Muscle of back (tissue), 11 donors: ENCODE measurements around the gene OR2T27. TPM values are rescaled to one million over a fixed set of nuclear protein-coding genes. Genes with fewer than 3 reads are reported as not detected.
A peak's percentile ranks its signal among the peaks of the same experiment; 100 is the strongest.
"Not testable (repeated sequence)": the region's sequence is repeated elsewhere in the genome, so short reads cannot be mapped to it uniquely, and the experiment has no call there.

ENCODE experiments used
- DNase-seq, 3 donors: peaks; one replicate each; pipeline versions ENCODE4 v3.0.0 to v3.0.0-alpha.2; 2013
- polyA plus RNA-seq, 10 donors: library from polyadenylated mRNA; unstranded; fragments of 120-200 nt; gene quantifications; one replicate each; pipeline ENCODE4 v1.2.1, GENCODE V29; 2013; ENCODE audit not compliant: insufficient read length in 10 of 10

Gene OR2T27
- polyA plus RNA-seq, 10 donors: not detected

DNA sequence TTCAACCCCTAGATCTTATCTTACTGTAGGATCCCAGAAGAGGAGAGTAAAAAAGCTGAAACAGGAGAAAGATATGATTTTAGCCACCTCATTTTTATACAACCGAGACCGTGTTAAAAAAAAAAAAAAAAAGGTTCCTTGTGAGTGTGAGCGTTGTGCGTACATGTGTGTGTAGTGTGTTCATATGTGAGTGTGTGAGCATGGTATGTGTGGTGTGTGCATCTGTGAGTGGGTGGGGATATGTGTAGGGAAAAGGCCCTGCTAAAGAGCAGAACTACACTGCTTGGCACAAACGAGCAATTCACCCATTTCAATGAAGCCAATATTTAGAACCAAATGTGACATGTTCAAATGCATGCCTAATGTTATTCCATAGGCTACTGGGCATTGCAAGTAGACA, 13.7 kb downstream of the OR2T27 start:
- not testable (repeated sequence) for DNase-seq

GRCh38 chr1:248640906-248641305, 14.4 kb downstream of the OR2T27 start:
- DNase-seq: not testable (repeated sequence)

- DNase-seq: not testable (repeated sequence)
These were observed 15.7 kb downstream of the OR2T27 start for GRCh38 chr1:248639652-248640051.

DNA sequence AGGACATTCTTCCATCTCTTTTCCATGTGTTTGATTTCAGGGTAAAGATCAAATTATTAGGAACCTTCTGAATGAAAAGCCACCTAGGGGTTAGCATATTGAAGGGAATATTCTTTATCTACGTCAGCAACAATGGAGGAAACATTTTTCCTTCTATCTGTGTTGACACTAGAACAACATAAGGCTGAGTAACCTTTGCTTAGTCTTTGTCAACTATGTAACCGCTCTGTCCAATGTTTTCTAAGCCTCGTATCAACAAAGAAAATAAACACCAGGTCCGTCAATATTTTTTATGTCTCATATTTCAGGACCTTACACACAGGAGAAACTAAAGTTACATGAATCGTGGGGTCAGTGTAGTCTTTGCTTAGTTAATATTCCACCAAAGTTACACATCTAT, 18.7 kb downstream of the OR2T27 start:
- not testable (repeated sequence) for DNase-seq

GRCh38 chr1:248634991-248635390, 20.3 kb downstream of the OR2T27 start, which contains the start of gene OR2T11:
OR2T11 (minus strand) TSS chr1:248635091; CDS start chr1:248627128, 7,963 bp downstream.
- not testable (repeated sequence) for DNase-seq

DNA sequence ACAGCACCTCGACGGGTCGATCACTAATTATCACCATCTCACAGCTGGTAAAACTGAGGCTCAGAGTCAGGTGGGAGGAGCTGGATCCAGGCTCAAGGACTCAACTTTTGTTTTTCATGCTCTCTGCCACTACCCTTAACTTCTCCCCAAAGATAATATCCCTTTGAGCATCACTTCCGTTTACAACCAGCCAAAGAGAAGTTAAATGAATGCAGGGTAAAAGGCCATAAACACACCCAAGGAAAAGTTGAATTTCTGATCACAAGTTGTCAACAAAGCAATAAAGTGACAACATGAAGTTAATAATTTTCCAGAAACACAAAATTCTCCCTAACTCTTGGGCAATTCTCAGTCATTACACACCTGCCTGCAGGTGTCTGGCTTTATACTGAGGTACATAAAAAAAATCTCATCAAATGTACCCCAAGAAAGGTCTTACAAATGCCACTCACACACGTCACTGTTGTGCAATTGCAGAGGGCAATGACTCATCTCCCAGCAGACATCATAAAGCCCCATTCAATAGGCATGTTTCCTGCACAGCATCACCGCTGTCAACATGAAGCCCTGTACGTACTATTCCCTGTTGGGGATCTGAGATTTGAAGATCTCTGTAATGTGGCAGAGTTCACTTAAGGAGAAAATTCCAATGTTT, 23.8 kb downstream of the OR2T27 start:
- no peak for DNase-seq

DNA sequence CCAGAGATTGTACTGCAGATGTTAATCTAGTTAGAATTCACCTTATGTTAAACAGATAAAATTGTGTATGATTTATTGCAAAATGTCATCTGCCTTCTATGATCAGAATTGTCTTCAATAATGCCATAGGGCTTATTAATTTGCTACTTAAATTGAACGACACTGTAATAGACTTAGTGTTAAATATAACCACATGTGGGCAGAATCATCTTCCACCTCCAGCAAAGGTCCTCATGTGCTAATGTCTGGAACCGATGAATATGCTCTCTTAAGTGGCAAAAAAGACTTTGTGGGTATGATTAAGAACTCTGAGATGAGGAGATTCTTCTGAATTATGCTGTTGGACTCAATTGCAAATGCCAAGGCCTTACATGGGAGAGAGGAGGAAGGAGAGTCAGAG, 24.8 kb downstream of the OR2T27 start:
- no peak for DNase-seq

DNA sequence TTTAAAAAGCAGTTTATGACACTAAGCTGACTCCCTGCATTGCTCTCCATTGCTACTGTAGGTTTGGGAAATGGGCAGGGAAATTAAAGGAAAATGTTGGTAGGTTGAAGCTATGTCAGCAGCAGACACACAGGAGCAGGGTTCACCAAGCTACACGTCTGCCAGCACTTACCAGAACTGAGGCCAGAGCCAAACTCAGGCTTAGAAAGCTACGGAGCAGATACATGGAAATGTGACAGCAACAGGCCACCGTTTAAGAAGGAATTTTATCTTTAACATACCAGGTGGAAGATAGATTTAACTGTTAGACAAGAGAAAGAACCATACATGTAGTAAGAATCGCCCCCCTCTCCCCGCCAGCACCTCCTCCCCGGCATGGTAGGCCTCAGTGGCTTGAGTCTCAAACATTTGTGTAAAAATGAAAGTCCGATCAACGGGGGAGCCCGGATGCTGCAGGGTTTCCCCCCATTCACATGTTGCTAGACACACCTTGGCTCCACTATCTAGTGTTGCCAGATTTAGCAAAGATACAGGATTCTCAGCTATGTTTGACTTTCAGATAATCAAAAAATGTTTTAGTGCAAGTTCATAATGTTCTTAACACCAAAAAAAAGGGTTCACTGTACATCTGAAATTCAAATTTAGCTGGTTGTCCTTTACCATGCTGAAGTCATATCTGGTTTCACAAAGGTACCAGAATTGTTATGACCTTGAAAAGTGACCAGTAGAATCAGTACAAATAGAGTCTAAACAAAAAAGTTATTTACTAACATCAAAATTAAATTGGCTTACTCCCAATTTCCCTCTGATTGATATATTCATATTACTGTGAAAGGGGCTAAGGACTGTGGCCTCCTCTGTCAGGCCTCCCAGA, 27.1 kb downstream of the OR2T27 start:
- DNase-seq: no peak

GRCh38 chr1:248625971-248626370, 29.4 kb downstream of the OR2T27 start:
- DNase-seq: no peak

- no peak for DNase-seq
These were observed 30.2 kb downstream of the OR2T27 start for GRCh38 chr1:248625166-248625565.

GRCh38 chr1:248622570-248623001, 32.7 kb downstream of the OR2T27 start:
- peak in 1 of 3 donors; percentile 1 for DNase-seq

GRCh38 chr1:248621770-248622169, 33.6 kb downstream of the OR2T27 start:
- no peak for DNase-seq

GRCh38 chr1:248618878-248619277, 36.5 kb downstream of the OR2T27 start:
- peak in 2 of 3 donors; percentile 3 to 11 for DNase-seq

DNA sequence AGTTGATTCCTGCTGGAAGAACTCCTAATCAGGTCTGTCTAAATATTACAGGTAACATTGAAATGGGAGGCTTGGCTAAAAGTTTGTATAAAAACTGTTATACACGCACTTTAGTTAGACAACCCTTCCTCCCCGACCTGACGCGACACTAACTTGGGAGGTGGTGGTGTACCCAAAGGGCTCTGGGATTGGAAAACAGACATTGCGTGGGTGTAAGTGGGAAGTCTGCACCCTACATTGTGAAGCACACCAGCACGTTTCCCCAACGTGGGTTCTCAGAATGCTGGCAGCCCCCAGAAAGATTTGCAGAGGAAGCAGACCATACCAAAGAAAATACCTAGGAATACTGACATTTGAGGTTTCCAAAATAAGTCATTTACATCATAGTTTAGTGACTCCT, 37.2 kb downstream of the OR2T27 start:
- DNase-seq: no peak

GRCh38 chr1:248613742-248614141, 41.6 kb downstream of the OR2T27 start:
- DNase-seq: no peak

- DNase-seq: no peak
These were observed 43.4 kb downstream of the OR2T27 start for GRCh38 chr1:248611883-248612414.

GRCh38 chr1:248610301-248610700, 45.0 kb downstream of the OR2T27 start:
- DNase-seq: no peak

Other genes starting within 250 kb of the OR2T27 start
- gene OR2T2, start 209.9 kb downstream of the OR2T27 start, polyA plus RNA-seq: not detected
- gene OR2T3, start 182.2 kb downstream of the OR2T27 start, polyA plus RNA-seq: not detected
- gene OR2T5, start 166.9 kb downstream of the OR2T27 start, polyA plus RNA-seq: not detected
- gene OR2G6, start 147.5 kb downstream of the OR2T27 start, polyA plus RNA-seq: not detected
- gene OR2T29, start 92.8 kb downstream of the OR2T27 start, polyA plus RNA-seq: not detected
- not detected for gene OR2T34, start 80.8 kb downstream of the OR2T27 start, polyA plus RNA-seq
- gene OR2T10, start 57.8 kb downstream of the OR2T27 start, polyA plus RNA-seq: not detected
- gene OR2T11, start 20.4 kb downstream of the OR2T27 start, polyA plus RNA-seq: not detected
- not detected for gene OR2T35, start 10.2 kb downstream of the OR2T27 start, polyA plus RNA-seq
- gene OR14I1, start 47.2 kb upstream of the OR2T27 start, polyA plus RNA-seq: not detected
- gene LYPD8, start 100.2 kb upstream of the OR2T27 start, polyA plus RNA-seq: not detected
- 10 to 100 TPM; 15.3 to 20.7 (median 18.4) TPM for gene SH3BP5L, start 170.4 kb upstream of the OR2T27 start, polyA plus RNA-seq
- 10 to 100 TPM; 14.7 to 18.2 (median 16.4) TPM for gene ZNF672, start 182.7 kb upstream of the OR2T27 start, polyA plus RNA-seq
- gene ZNF692, start 203.6 kb upstream of the OR2T27 start, polyA plus RNA-seq: 10 to 100 TPM; 19.1 to 47.5 (median 26.0) TPM